K562 (cell line): ENCODE results near the gene BACE1-AS. TPM values are rescaled to one million over a fixed set of nuclear protein-coding genes. Genes with fewer than 3 reads are reported as not detected.

Experiments
- AFF4 ChIP-seq: sonication (generic); formaldehyde crosslinking; IDR thresholded peaks from 2 replicates; pipeline ENCODE4 v1.8.0; 2023; ENCODE audit warnings: mild to moderate bottlenecking, missing genetic modification reagents
- BRCA1 ChIP-seq, 2 experiments: fragments of 450-650 bp in 1 of 2; sonication (generic) in 1 of 2; formaldehyde crosslinking in 1 of 2; IDR thresholded peaks; 2 replicates each; pipeline versions ENCODE4 v1.5.0 to v1.6.1; 2017 to 2020; ENCODE audit warnings: mild to moderate bottlenecking in 1 of 2, missing genetic modification reagents in 1 of 2
- CC2D1A ChIP-seq: fragments of 450-650 bp; IDR thresholded peaks from 2 replicates; pipeline ENCODE4 v1.6.1; 2017; ENCODE audit warnings: mild to moderate bottlenecking
- CHCHD3 ChIP-seq: fragments of 250-450 bp; sonication (Bioruptor Pico); IDR thresholded peaks from 2 replicates; pipeline ENCODE4 v2.1.2; 2022; ENCODE audit warnings: mild to moderate bottlenecking
- CREM ChIP-seq: IDR thresholded peaks from 2 replicates; pipeline ENCODE4 v1.6.1; 2014; ENCODE audit warnings: antibody characterized with exemption, low read depth
- DIDO1 ChIP-seq: fragments of 450-650 bp; IDR thresholded peaks from 2 replicates; pipeline ENCODE4 v1.6.1; 2016; ENCODE audit warnings: low read depth, missing biosample characterization, missing genetic modification characterization
- FOSL1 ChIP-seq: fragments of 200-800 bp; sonication (Bioruptor generic); conservative IDR thresholded peaks from 2 replicates; pipeline ENCODE4 v1.6.1; 2016; ENCODE audit warnings: missing genetic modification characterization, missing compliant biosample characterization
- FOXJ3 ChIP-seq: sonication (generic); formaldehyde crosslinking; IDR thresholded peaks from 2 replicates; pipeline ENCODE4 v1.4.0; 2020; ENCODE audit warnings: mild to moderate bottlenecking, missing genetic modification reagents
- HDAC3 ChIP-seq: fragments of 450-650 bp; IDR thresholded peaks from 2 replicates; pipeline ENCODE4 v1.6.1; 2018; ENCODE audit warnings: borderline replicate concordance, mild to moderate bottlenecking, moderate library complexity; ENCODE audit not compliant: partially characterized antibody
- NCOA6 ChIP-seq: fragments of 450-650 bp; IDR thresholded peaks from 2 replicates; pipeline ENCODE4 v1.6.1; 2017; ENCODE audit warnings: mild to moderate bottlenecking
- NR0B1 ChIP-seq: fragments of 450-650 bp; IDR thresholded peaks from one replicate; pipeline ENCODE4 v1.6.1; 2018; ENCODE audit warnings: mild to moderate bottlenecking, moderate library complexity; ENCODE audit not compliant: partially characterized antibody
- PKNOX1 ChIP-seq: fragments of 450-650 bp; IDR thresholded peaks from 2 replicates; pipeline ENCODE4 v1.6.1; 2016
- RBM14 ChIP-seq: fragments of 200-400 bp; formaldehyde crosslinking; IDR thresholded peaks from 2 replicates; pipeline ENCODE4 v1.6.1; 2018; ENCODE audit warnings: low read depth, mild to moderate bottlenecking, low read length, moderate library complexity, borderline replicate concordance; ENCODE audit not compliant: insufficient read depth
- SIN3A ChIP-seq, 2 experiments: fragments of 150-350 bp in 1 of 2; IDR thresholded peaks; 2 replicates each; pipeline ENCODE4 v1.6.1; 2011 to 2016; ENCODE audit warnings: borderline replicate concordance in 2 of 2, low read depth in 2 of 2, low read length in 2 of 2, mild to moderate bottlenecking in 2 of 2, moderate library complexity in 2 of 2; ENCODE audit not compliant: control insufficient read depth in 1 of 2
- SLC30A9 ChIP-seq: fragments of 250-450 bp; sonication (Bioruptor Pico); IDR thresholded peaks from 2 replicates; pipeline ENCODE4 v1.8.0; 2022; ENCODE audit warnings: mild to moderate bottlenecking, moderate library complexity
- TBL1XR1 ChIP-seq, 2 experiments: IDR thresholded peaks; 2 replicates each; pipeline ENCODE4 v1.6.1; 2012; ENCODE audit warnings: improper control_type of control experiment in 2 of 2, low read length in 2 of 2, mild to moderate bottlenecking in 1 of 2
- TCF15 ChIP-seq: fragments of 250-450 bp; sonication (Bioruptor Pico); IDR thresholded peaks from 2 replicates; pipeline ENCODE4 v1.8.0; 2022; ENCODE audit warnings: moderate library complexity, mild to moderate bottlenecking, inconsistent platforms
- ZNF232 ChIP-seq: sonication (generic); formaldehyde crosslinking; IDR thresholded peaks from 2 replicates; pipeline ENCODE4 v1.8.0; 2022; ENCODE audit warnings: mild to moderate bottlenecking, missing genetic modification reagents
- ZNF324 ChIP-seq: fragments of 250-450 bp; sonication (Bioruptor Pico); IDR thresholded peaks from 2 replicates; pipeline ENCODE4 v1.4.0; 2020; ENCODE audit warnings: mild to moderate bottlenecking
- ZNF507 ChIP-seq: conservative IDR thresholded peaks from 2 replicates; pipeline ENCODE4 v1.6.1; 2017; ENCODE audit warnings: missing genetic modification characterization, missing compliant biosample characterization
- ZNF778 ChIP-seq: fragments of 450-650 bp; formaldehyde crosslinking; IDR thresholded peaks from 2 replicates; pipeline ENCODE4 v1.4.0; 2020; ENCODE audit warnings: mild to moderate bottlenecking, moderate library complexity
- polyA plus RNA-seq, 8 experiments: library from polyadenylated mRNA; depleted of rRNA in 4 of 8; stranded (reverse) in 5 of 8; unstranded in 3 of 8; fragments of >200 nt; fragmentation: Nextera tagmentation in 2 of 8; fragmentation: Illumina TruSeq in 1 of 8; extraction: Ambion mirVana in 2 of 8; extraction: Trizol in 1 of 8; gene quantifications; 2 replicates each; pipeline versions ENCODE4 v1.2.1 to v1.2.3, GENCODE V29; 2011 to 2014; ENCODE audit warnings: inconsistent platforms in 1 of 8, missing spikeins in 1 of 8
- total RNA-seq, 7 experiments: library from RNA; depleted of rRNA in 6 of 7; stranded (reverse); fragments of >200 nt in 6 of 7; fragmentation: Illumina TruSeq in 2 of 7; extraction: Trizol in 2 of 7; gene quantifications; 2 replicates each; pipeline versions ENCODE4 v1.2.1 to v1.2.3, GENCODE V29; 2011 to 2021; ENCODE audit warnings: low replicate concordance in 1 of 7

Gene BACE1-AS
- total and polyA plus RNA-seq, 9 of the 15 experiments (the other 6 are each of a cell fraction or from before 2014, with no cell fraction given) = 2.2 to 8.2 (median 3.8) TPM

- TF ChIP-seq ZNF324 (CRISPR knock-in tag) = no peak
- no peak for TF ChIP-seq CHCHD3 (CRISPR knock-in tag)
- no peak for TF ChIP-seq TCF15 (CRISPR knock-in tag)
- TF ChIP-seq ZNF232 (CRISPR knock-in tag) = 0 out of 2 replicates have a peak, but pooled peaks have one; percentile 35
- no peak for TF ChIP-seq RBM14
- peak; percentile 71; the same call in 1 of the 2 replicates for TF ChIP-seq CC2D1A
- TF ChIP-seq FOXJ3 = peak; percentile 66
- no peak for TF ChIP-seq NR0B1
- no peak for TF ChIP-seq DIDO1
- TF ChIP-seq FOSL1 (tag) = 0 out of 2 replicates have a peak, but pooled peaks have one; percentile 26
- TF ChIP-seq CREM = peak; percentile 71
- no peak for TF ChIP-seq ZNF507 (tag)
- no peak for TF ChIP-seq HDAC3
- no peak for TF ChIP-seq AFF4 (CRISPR knock-in tag)
- TF ChIP-seq BRCA1 (IDR thresholded peaks at IDR 0.05) = no peak
- TF ChIP-seq BRCA1 (CRISPR knock-in tag; IDR thresholded peaks at IDR 0.05) = no peak
- TF ChIP-seq NCOA6 = no peak
- no peak for TF ChIP-seq TBL1XR1 (IDR thresholded peaks at IDR 0.05; ENCODE audit: low read length in 2 of 2)
- peak; percentile 95 for TF ChIP-seq PKNOX1
- no peak for TF ChIP-seq SLC30A9 (CRISPR knock-in tag)
- no peak for TF ChIP-seq ZNF778 (CRISPR knock-in tag)
- TF ChIP-seq SIN3A (IDR thresholded peaks at IDR 0.05; ENCODE audit: borderline replicate concordance in 2 of 2, control insufficient read depth in 1 of 2, low read depth in 2 of 2, low read length in 2 of 2) = peak; percentile 6 to 56; a peak in 1 of 4 replicates
- TF ChIP-seq, all 486 proteins: peak for 136
Observed at GRCh38 chr11:117327567-117328374, 36.6 kb downstream of the BACE1-AS start, which contains the start of gene CEP164 (continued).
